Bone marrow (tissue), 2 donors: ENCODE data around the gene ECI1.

Source experiments
- DNase-seq, 2 donors: peaks; one replicate each; lab custom pipeline; 2025; lab: John Stamatoyannopoulos, UW

The ECI1 gene

GRCh38 chr16:2233046-2233775 lies 18.2 kb downstream of the ECI1 start:
- no peak for DNase-seq

- no peak for DNase-seq
Measured at GRCh38 chr16:2232094-2232990, 19.0 kb downstream of the ECI1 start.

- no peak for DNase-seq
Measured at GRCh38 chr16:2231016-2231931, 20.1 kb downstream of the ECI1 start.

- no peak for DNase-seq
Measured at GRCh38 chr16:2230376-2230775, 21.0 kb downstream of the ECI1 start.

- DNase-seq: no peak
Measured at GRCh38 chr16:2229632-2230250, 21.6 kb downstream of the ECI1 start.

- no peak for DNase-seq
Measured at GRCh38 chr16:2229091-2229490, 22.3 kb downstream of the ECI1 start.

- DNase-seq: no peak
Measured at GRCh38 chr16:2228161-2228824, 23.1 kb downstream of the ECI1 start.

GRCh38 chr16:2226918-2227317 lies 24.5 kb downstream of the ECI1 start:
- no peak for DNase-seq

GRCh38 chr16:2226245-2226793 lies 25.1 kb downstream of the ECI1 start:
- no peak for DNase-seq

- peak in 1 of 2 donors; percentile 46 for DNase-seq
Measured at GRCh38 chr16:2223942-2224486, 27.4 kb downstream of the ECI1 start.

GRCh38 chr16:2223221-2223941 lies 28.0 kb downstream of the ECI1 start, which contains the start of gene E4F1:
Gene E4F1 (plus strand): TSS chr16:2223591. CDS start chr16:2223614, 23 bp downstream.
- peak; percentile 94 to 99 for DNase-seq

GRCh38 chr16:2216330-2216729 lies 35.1 kb downstream of the ECI1 start:
- DNase-seq: no peak

GRCh38 chr16:2214719-2214968 lies 36.7 kb downstream of the ECI1 start, which contains the start of gene PGP:
Gene PGP (minus strand): TSS chr16:2214840. CDS start chr16:2214777, 63 bp downstream.
- DNase-seq: no peak

GRCh38 chr16:2213817-2214718 lies 37.3 kb downstream of the ECI1 start:
- peak in 1 of 2 donors; percentile 47 for DNase-seq

GRCh38 chr16:2212362-2213324 lies 38.7 kb downstream of the ECI1 start:
- DNase-seq: no peak

- no peak for DNase-seq
Measured at GRCh38 chr16:2211923-2212347, 39.5 kb downstream of the ECI1 start.
